Esophagus squamous epithelium (tissue), 5 donors: Measurements from ENCODE around the gene CRYBA2. TPM values are rescaled to one million over a fixed set of nuclear protein-coding genes. Genes with fewer than 3 reads are reported as not detected.

Source experiments
- DNase-seq: peaks from one replicate; lab custom pipeline; 2025; lab: John Stamatoyannopoulos, UW
- H3K27ac ChIP-seq, 4 donors: fragments of 200-600 bp; sonication (generic); one replicate each; pipeline ENCODE4 v1.5.1; 2016 to 2019; ENCODE audit warnings: mild to moderate bottlenecking in 1 of 4
- H3K27me3 ChIP-seq, 4 donors: fragments of 200-600 bp; sonication (generic); 1 replicate in 3 of 4; 2 replicates in 1 of 4; pipeline versions ENCODE4 v1.5.1 to v1.6.0; 2017 to 2021; ENCODE audit warnings: antibody characterized with exemption in 1 of 4
- H3K36me3 ChIP-seq, 3 donors: fragments of 200-600 bp; sonication (generic); one replicate each; pipeline ENCODE4 v1.5.1; 2016 to 2019
- H3K4me1 ChIP-seq, 3 donors: fragments of 200-600 bp; sonication (generic); one replicate each; pipeline ENCODE4 v1.5.1; 2017 to 2019
- H3K4me3 ChIP-seq, 4 donors: fragments of 200-600 bp; sonication (generic); 1 replicate in 3 of 4; 2 replicates in 1 of 4; pipeline ENCODE4 v1.5.1; 2016 to 2019; ENCODE audit warnings: mild to moderate bottlenecking in 2 of 4, moderate library complexity in 1 of 4
- H3K9me3 ChIP-seq, 3 donors: fragments of 200-600 bp; sonication (generic); one replicate each; pipeline ENCODE4 v1.5.1; 2016 to 2019
- POLR2A ChIP-seq, 4 donors: fragments of 450-650 bp; IDR thresholded peaks; one replicate each; pipeline ENCODE4 v1.6.1; 2017; ENCODE audit warnings: antibody characterized with exemption in 4 of 4, mild to moderate bottlenecking in 4 of 4, moderate library complexity in 3 of 4
- WGBS, 2 donors: methylation state at CpG; one replicate each; pipeline ENCODE4 v1.1.5; 2018; 5-methylcytosine and 5-hydroxymethylcytosine counted together
- intact Hi-C: fragments of 100-400 bp; cut with DNase I; formaldehyde crosslinking; loops from one replicate; pipeline ENCODE4 v1.15.0; 2022
- small RNA-seq, 4 donors: library from RNA; depleted of rRNA; stranded (forward); fragments of <200 nt; gene quantifications; one replicate each; pipeline ENCODE3, GENCODE V24; 2016
- total RNA-seq, 4 donors: library from RNA; depleted of rRNA; stranded (reverse); fragments of >200 nt; gene quantifications; one replicate each; pipeline ENCODE4 v1.1.0, GENCODE V29; 2016
- TF ChIP-seq, protein P1 (sequence below), 6 experiments: fragments of 450-650 bp in 4 of 6; fragments of 200-600 bp in 2 of 6; sonication (generic) in 2 of 6; IDR thresholded peaks; one replicate each; pipeline ENCODE4 v1.5.1; 2016 to 2019; ENCODE audit warnings: antibody characterized with exemption in 6 of 6, mild to moderate bottlenecking in 4 of 6, moderate library complexity in 4 of 6
- donor health status: DM: yes; HTN: yes; CAD: no.

The CRYBA2 gene
- total RNA-seq, 4 donors from 2014 or later = not detected

DNA sequence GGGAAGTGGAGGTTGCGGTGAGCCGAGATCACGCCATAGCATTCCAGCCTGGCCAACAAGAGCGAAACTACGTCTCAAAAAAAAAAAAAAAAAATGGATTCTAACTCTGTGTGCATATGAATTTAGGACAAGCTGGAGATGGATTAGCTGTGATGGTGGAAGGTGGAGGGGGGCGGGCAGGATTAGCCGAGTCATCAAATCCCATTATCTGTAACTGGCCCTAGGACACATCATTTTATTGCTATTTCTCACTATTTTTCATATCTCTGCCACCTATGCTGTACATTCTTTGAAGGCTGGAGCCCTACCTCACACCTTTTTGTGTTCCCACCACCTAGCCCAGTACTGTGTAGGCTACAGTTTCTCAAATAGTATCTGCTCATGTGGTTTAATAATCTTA, 41.1 kb downstream of the CRYBA2 start:
- Histone ChIP-seq H3K9me3 (no peaks in the 10 kb centered on the region), H3K27ac (no peak overlapping the region), H3K36me3 (no peaks in the 10 kb centered on the region), H3K4me3 (no peak overlapping the region), H3K4me1 (no peaks in the 10 kb centered on the region), H3K27me3 (peaks cover 0 to 94% (median 0%) of the 10 kb centered on the region in 4 donors)
- DNase-seq = no peak
- intact Hi-C loops = no loop called here
- TF ChIP-seq POLR2A (IDR thresholded peaks at IDR 0.05) = no peak
- TF ChIP-seq, protein P1, sequence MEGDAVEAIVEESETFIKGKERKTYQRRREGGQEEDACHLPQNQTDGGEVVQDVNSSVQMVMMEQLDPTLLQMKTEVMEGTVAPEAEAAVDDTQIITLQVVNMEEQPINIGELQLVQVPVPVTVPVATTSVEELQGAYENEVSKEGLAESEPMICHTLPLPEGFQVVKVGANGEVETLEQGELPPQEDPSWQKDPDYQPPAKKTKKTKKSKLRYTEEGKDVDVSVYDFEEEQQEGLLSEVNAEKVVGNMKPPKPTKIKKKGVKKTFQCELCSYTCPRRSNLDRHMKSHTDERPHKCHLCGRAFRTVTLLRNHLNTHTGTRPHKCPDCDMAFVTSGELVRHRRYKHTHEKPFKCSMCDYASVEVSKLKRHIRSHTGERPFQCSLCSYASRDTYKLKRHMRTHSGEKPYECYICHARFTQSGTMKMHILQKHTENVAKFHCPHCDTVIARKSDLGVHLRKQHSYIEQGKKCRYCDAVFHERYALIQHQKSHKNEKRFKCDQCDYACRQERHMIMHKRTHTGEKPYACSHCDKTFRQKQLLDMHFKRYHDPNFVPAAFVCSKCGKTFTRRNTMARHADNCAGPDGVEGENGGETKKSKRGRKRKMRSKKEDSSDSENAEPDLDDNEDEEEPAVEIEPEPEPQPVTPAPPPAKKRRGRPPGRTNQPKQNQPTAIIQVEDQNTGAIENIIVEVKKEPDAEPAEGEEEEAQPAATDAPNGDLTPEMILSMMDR (IDR thresholded peaks at IDR 0.05) = no peak
- 86 to 94% methylated on average over 6 to 7 of the region's 7 CpGs for WGBS, 2 donors

- Histone ChIP-seq H3K27me3 (peaks cover 0 to 91% (median 2%) of the 10 kb centered on the region in 4 donors), H3K4me1 (no peaks in the 10 kb centered on the region), H3K27ac (no peak overlapping the region), H3K36me3 (no peaks in the 10 kb centered on the region), H3K9me3 (no peaks in the 10 kb centered on the region), H3K4me3 (no peak overlapping the region)
- DNase-seq = no peak
- no peak for TF ChIP-seq POLR2A (IDR thresholded peaks at IDR 0.05)
- TF ChIP-seq, protein P1 (IDR thresholded peaks at IDR 0.05) = no peak
- intact Hi-C loops = no loop called here
- WGBS, 2 donors = 100% methylated on average over 1 of the region's 1 CpG; no CpG with 5 or more reads in 1 of the 2 donors
Observed at GRCh38 chr2:218946621-218947020, 46.6 kb downstream of the CRYBA2 start.

DNA sequence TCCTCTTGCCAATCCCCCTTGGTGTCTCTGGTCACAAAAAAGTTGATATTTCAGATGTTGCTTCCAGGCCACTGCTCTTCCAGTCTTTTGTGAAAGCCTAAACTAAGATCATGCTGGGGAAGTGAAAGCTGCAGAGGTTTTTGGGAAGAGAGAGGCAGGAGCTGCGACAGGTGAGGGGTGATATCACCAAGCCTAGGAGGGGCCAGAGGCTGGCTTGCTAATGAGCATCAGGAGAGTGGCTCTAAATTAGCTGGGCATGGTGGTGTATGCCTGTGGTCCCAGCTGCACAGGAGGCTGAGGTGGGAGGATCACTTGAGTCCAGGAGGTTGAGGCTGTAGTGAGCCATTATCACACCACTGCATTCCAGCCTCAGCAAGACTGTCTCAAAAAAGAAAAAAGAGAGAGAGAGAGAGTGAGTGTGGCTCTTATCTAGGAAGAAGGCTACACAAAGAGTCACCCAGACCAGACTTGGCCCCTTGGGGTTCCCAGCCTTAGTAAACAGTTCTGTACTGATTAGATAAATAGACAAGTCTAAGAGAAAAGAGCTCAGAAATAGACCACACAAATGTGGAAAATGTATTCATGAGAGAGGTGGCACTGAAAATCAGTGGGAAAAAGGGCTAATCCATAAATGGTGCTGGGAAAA, 48.3 kb downstream of the CRYBA2 start:
- intact Hi-C loops = no loop called here
- 78 to 100% methylated on average over 1 of the region's 1 CpG for WGBS, 2 donors
- H3K4me1 ChIP-seq = no peaks in the 10 kb centered on the region
- peaks cover 0 to 80% (median 2%) of the 10 kb centered on the region in 4 donors for H3K27me3 ChIP-seq
- H3K9me3 ChIP-seq = no peaks in the 10 kb centered on the region
- no peak overlapping the region for H3K4me3 ChIP-seq
- DNase-seq = no peak
- no peaks in the 10 kb centered on the region for H3K36me3 ChIP-seq
- TF ChIP-seq POLR2A (IDR thresholded peaks at IDR 0.05) = no peak
- TF ChIP-seq, protein P1 (IDR thresholded peaks at IDR 0.05) = no peak
- no peak overlapping the region for H3K27ac ChIP-seq

Small RNAs within 50 kb of the gene (small RNA-seq; reads per million reads assigned to genes)
- 1,711 to 5,271 (median 2,730) reads per million in 4 donors for gene MIR375

Other genes with a start within 250 kb of the CRYBA2 start
- 10 to 100 TPM in 1 of 4 donors, 1 to 10 TPM in 3; 1.7 to 11.2 (median 6.4) TPM for gene CYP27A1, start 211.3 kb downstream of the CRYBA2 start, total RNA-seq
- gene PRKAG3, start 161.6 kb downstream of the CRYBA2 start, total RNA-seq = not detected
- gene WNT6, start 133.6 kb downstream of the CRYBA2 start, total RNA-seq = under 1 TPM in 2 of 4 donors, not detected in 2; 0.73 to 0.76 TPM
- gene WNT10A, start 112.6 kb downstream of the CRYBA2 start, total RNA-seq = 10 to 100 TPM in 2 of 4 donors, 1 to 10 TPM in 2; 8.0 to 19.1 (median 11.9) TPM
- not detected for gene CDK5R2, start 33.8 kb downstream of the CRYBA2 start, total RNA-seq
- 1 to 10 TPM in 1 of 4 donors, not detected in 3; 2.1 TPM for gene FEV, start 8.2 kb downstream of the CRYBA2 start, total RNA-seq
- under 1 TPM in 1 of 4 donors, not detected in 3; 0.19 TPM for gene CFAP65, start 48.1 kb upstream of the CRYBA2 start, total RNA-seq
- under 1 TPM in 1 of 4 donors, not detected in 3; 0.38 TPM for gene IHH, start 67.5 kb upstream of the CRYBA2 start, total RNA-seq
- gene NHEJ1, start 167.4 kb upstream of the CRYBA2 start, total RNA-seq = 10 to 100 TPM in 2 of 4 donors, 1 to 10 TPM in 2; 6.3 to 14.3 (median 9.7) TPM
- gene SLC23A3, start 176.6 kb upstream of the CRYBA2 start, total RNA-seq = 1 to 10 TPM in 2 of 4 donors, under 1 TPM in 2; 0.82 to 1.7 (median 1.3) TPM
- 10 to 100 TPM; 35.3 to 49.8 (median 42.0) TPM for gene CNPPD1, start 183.5 kb upstream of the CRYBA2 start, total RNA-seq
- gene RETREG2, start 184.9 kb upstream of the CRYBA2 start, total RNA-seq = 10 to 100 TPM; 31.0 to 58.7 (median 41.8) TPM
- gene ZFAND2B, start 213.4 kb upstream of the CRYBA2 start, total RNA-seq = 10 to 100 TPM; 34.6 to 49.9 (median 43.6) TPM
- 10 to 100 TPM; 22.1 to 45.3 (median 31.6) TPM for gene ABCB6, start 225.5 kb upstream of the CRYBA2 start, total RNA-seq
- 10 to 100 TPM; 37.8 to 55.1 (median 45.2) TPM for gene ATG9A, start 236.2 kb upstream of the CRYBA2 start, total RNA-seq
- 10 to 100 TPM; 10.2 to 54.9 (median 27.6) TPM for gene ANKZF1, start 236.4 kb upstream of the CRYBA2 start, total RNA-seq